ENCODE data around the gene PKIG. TPM values are rescaled to one million over a fixed set of nuclear protein-coding genes. Genes with fewer than 3 reads are reported as not detected.

The PKIG gene
- total RNA-seq, 1 donor from 2014 or later, result 8.4 TPM

DNA sequence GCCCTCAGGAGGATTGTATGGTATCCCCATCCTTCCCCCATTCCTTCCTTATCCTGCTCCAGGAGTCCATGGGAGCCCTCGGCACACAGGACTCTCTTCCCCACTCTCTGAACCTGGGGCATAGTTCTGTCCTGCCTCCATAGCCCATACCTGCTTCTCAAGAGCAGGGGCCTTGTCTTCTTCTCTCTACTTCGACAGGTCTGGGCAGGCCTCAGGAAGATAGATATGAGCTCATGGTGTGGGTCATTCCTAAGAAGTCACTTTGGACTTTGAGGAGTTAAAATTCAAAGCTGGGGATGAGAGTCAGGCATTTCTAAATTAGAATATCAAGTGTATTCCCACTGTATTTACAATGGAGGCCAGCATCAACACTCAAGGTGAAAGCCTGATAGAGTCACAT is 77.6 kb downstream of the PKIG start:
- no peaks in the 10 kb centered on the region for H3K36me3 ChIP-seq (ENCODE audit: control insufficient read depth, insufficient read depth, low read length)
- no peak for FAIRE-seq
- H3K4me3 ChIP-seq (ENCODE audit: low read depth, low read length), result no peak overlapping the region
- H3K27me3 ChIP-seq (ENCODE audit: control insufficient read depth, insufficient read depth, low read length), result no peaks in the 10 kb centered on the region
- TF ChIP-seq, protein P1, sequence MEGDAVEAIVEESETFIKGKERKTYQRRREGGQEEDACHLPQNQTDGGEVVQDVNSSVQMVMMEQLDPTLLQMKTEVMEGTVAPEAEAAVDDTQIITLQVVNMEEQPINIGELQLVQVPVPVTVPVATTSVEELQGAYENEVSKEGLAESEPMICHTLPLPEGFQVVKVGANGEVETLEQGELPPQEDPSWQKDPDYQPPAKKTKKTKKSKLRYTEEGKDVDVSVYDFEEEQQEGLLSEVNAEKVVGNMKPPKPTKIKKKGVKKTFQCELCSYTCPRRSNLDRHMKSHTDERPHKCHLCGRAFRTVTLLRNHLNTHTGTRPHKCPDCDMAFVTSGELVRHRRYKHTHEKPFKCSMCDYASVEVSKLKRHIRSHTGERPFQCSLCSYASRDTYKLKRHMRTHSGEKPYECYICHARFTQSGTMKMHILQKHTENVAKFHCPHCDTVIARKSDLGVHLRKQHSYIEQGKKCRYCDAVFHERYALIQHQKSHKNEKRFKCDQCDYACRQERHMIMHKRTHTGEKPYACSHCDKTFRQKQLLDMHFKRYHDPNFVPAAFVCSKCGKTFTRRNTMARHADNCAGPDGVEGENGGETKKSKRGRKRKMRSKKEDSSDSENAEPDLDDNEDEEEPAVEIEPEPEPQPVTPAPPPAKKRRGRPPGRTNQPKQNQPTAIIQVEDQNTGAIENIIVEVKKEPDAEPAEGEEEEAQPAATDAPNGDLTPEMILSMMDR (IDR thresholded peaks at IDR 0.05; ENCODE audit: insufficient read depth, low read length, severe bottlenecking), result no peak
- peak; percentile 50 for DNase-seq (ENCODE audit: low read depth)

DNA sequence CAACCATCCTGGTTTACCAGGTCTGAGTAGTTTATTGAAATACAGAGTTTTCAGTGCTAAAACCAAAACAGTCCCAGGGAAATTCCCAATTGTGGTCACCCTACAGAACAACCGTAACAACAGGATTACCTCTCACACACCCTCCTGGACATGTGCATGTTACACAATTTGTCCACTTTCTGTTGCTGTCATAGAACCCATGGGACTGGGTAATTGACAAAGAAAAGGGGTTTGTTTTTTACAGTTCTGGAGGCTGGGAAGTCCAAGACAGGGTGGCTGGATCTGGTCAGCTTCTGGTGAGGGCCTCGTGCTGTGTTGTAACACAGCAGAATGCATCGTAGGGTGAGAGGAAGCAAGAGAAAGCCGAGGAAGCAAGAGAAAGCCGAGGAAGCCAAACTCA is 78.2 kb downstream of the PKIG start:
- TF ChIP-seq, protein P1 (IDR thresholded peaks at IDR 0.05; ENCODE audit: insufficient read depth, low read length, severe bottlenecking), result no peak
- H3K4me3 ChIP-seq (ENCODE audit: low read depth, low read length), result no peak overlapping the region
- FAIRE-seq, result no peak
- H3K36me3 ChIP-seq (ENCODE audit: control insufficient read depth, insufficient read depth, low read length), result no peaks in the 10 kb centered on the region
- no peaks in the 10 kb centered on the region for H3K27me3 ChIP-seq (ENCODE audit: control insufficient read depth, insufficient read depth, low read length)
- DNase-seq (ENCODE audit: low read depth), result peak; percentile 40

DNA sequence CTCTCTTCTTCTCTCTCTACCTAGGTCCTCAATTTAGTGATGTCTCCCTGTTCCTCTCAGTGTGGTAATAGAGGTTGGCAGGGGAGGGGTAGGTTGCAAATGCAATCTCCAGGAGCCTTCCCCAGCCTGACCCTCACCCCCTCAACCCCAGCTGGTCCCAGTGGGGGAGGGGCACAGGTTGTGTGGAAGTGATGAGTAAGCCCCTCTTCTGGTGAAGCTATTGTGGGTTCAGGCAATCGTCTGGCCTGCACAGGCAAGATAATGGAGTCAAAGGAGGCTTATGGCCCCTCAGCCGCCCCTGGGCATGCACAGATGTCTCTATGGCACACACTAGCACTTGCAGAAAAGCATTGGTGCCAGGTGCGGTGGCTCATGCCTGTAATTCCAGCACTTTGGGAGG is 79.9 kb downstream of the PKIG start:
- FAIRE-seq, result no peak
- no peaks in the 10 kb centered on the region for H3K27me3 ChIP-seq (ENCODE audit: control insufficient read depth, insufficient read depth, low read length)
- no peak for DNase-seq (ENCODE audit: low read depth)

DNA sequence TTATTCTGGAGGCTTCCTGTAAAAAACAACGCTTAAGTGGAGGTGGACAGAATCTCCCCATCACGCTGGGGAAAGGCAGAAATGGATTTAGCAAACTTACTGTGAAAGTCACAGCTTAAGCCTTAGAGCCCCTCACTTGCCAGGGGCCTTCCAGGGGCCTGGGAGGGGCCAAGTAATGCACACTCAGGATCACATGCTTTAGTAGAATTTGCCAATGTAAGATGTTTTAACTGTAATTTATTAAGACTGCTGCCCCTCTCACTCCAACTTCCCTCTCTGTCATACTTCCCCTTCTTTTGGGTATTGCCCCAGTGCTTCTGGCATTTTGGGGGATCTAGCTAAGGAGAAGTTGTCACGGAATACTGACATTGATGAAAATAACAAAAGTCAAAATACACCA is 81.8 kb downstream of the PKIG start:
- Histone ChIP-seq H3K36me3 (ENCODE audit: control insufficient read depth, insufficient read depth, low read length) (no peaks in the 10 kb centered on the region), H3K4me3 (ENCODE audit: low read depth, low read length) (no peak overlapping the region), H3K27me3 (ENCODE audit: control insufficient read depth, insufficient read depth, low read length) (no peaks in the 10 kb centered on the region)
- DNase-seq (ENCODE audit: low read depth) (no peak), FAIRE-seq (no peak)
- TF ChIP-seq, protein P1 (IDR thresholded peaks at IDR 0.05; ENCODE audit: insufficient read depth, low read length, severe bottlenecking), result no peak

More for the DNA sequence above, 79.9 kb downstream of the PKIG start:
- no peaks in the 10 kb centered on the region for H3K36me3 ChIP-seq (ENCODE audit: control insufficient read depth, insufficient read depth, low read length)
- TF ChIP-seq, protein P1 (IDR thresholded peaks at IDR 0.05; ENCODE audit: insufficient read depth, low read length, severe bottlenecking), result no peak
- no peak overlapping the region for H3K4me3 ChIP-seq (ENCODE audit: low read depth, low read length)

DNA sequence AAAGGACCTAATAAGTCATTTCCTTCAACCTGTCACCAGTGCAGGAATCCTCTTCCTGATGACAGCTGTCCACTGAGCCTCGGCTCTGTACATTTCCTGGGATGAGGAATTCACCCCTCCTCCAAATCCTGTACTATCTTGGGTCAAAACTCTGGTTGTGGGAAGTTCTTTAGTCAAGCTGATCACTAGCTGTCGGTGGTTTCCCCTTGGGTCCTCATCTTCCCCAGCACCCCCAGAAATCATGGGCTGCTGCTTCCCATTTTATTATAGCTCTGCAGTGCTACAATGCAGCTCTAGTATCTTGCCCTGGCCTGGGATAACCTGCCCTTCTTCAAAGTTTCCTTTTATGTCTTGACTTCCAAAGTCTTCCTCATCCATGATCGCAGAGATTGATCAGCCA is 83.7 kb downstream of the PKIG start:
- no peak for DNase-seq (ENCODE audit: low read depth)
- TF ChIP-seq, protein P1 (IDR thresholded peaks at IDR 0.05; ENCODE audit: insufficient read depth, low read length, severe bottlenecking), result no peak
- Histone ChIP-seq H3K4me3 (ENCODE audit: low read depth, low read length) (no peak overlapping the region), H3K36me3 (ENCODE audit: control insufficient read depth, insufficient read depth, low read length) (no peaks in the 10 kb centered on the region), H3K27me3 (ENCODE audit: control insufficient read depth, insufficient read depth, low read length) (no peaks in the 10 kb centered on the region)
- no peak for FAIRE-seq

Other genes starting within 250 kb of the PKIG start
- not detected in 2 replicates for gene R3HDML, start 245.5 kb upstream of the PKIG start, total RNA-seq
- not detected in 2 replicates for gene HNF4A, start 226.9 kb upstream of the PKIG start, total RNA-seq
- 9.0 and 12.5 TPM in 2 replicates for gene TTPAL, start 106.7 kb upstream of the PKIG start, total RNA-seq
- 82.4 and 107 TPM in 2 replicates for gene SERINC3, start 60.5 kb upstream of the PKIG start, total RNA-seq
- 8.7 and 12.6 TPM in 2 replicates for gene ADA, start 69.1 kb downstream of the PKIG start, total RNA-seq
- 0.38 TPM in 1 of 2 replicates, not detected in the other for gene CCN5, start 132.8 kb downstream of the PKIG start, total RNA-seq
- gene KCNK15, start 163.3 kb downstream of the PKIG start, total RNA-seq, result under 0.01 and 0.26 TPM in 2 replicates
- gene RIMS4, start 228.0 kb downstream of the PKIG start, total RNA-seq, result not detected in 2 replicates

All from bronchial epithelial cell (primary cell).